HG03520 (cell line): ENCODE data around the gene OIP5.
"Not testable (repeated sequence)": the region's sequence is repeated elsewhere in the genome, so short reads cannot be mapped to it uniquely, and the experiment has no call there.

Experiments used
- ATAC-seq: cut with Tn5 transposase; IDR thresholded peaks from one replicate; pipeline ENCODE4 v1.9.1; 2021; ENCODE audit warnings: mild to moderate bottlenecking, moderate library complexity; ENCODE audit not compliant: unreplicated experiment

The OIP5 gene

GRCh38 chr15:41332194-41333025 lies at the start of gene OIP5, which contains the start of gene NUSAP1:
OIP5 (minus strand) TSS chr15:41332591; CDS start chr15:41332561, 30 bp downstream.
NUSAP1 (plus strand) TSS chr15:41332881; CDS start chr15:41332958, 77 bp downstream.
- peak; percentile 88 for ATAC-seq

GRCh38 chr15:41377978-41378377 lies 45.6 kb upstream of the OIP5 start:
- no peak for ATAC-seq

GRCh38 chr15:41367418-41367817 lies 35.0 kb upstream of the OIP5 start:
- no peak for ATAC-seq

- no peak for ATAC-seq
Observed at GRCh38 chr15:41354371-41354770, 22.0 kb upstream of the OIP5 start.

GRCh38 chr15:41350057-41350717 lies 17.8 kb upstream of the OIP5 start:
- ATAC-seq: no peak

GRCh38 chr15:41347236-41347635 lies 14.8 kb upstream of the OIP5 start:
- ATAC-seq: no peak

GRCh38 chr15:41341519-41341918 lies 9.1 kb upstream of the OIP5 start:
- no peak for ATAC-seq

- ATAC-seq: no peak
Observed at GRCh38 chr15:41340189-41340695, 7.9 kb upstream of the OIP5 start.

- ATAC-seq: no peak
Observed at GRCh38 chr15:41337631-41338522, 5.5 kb upstream of the OIP5 start.

GRCh38 chr15:41337047-41337446 lies 4.7 kb upstream of the OIP5 start:
- ATAC-seq: no peak

GRCh38 chr15:41336549-41336948 lies 4.2 kb upstream of the OIP5 start:
- ATAC-seq: no peak

GRCh38 chr15:41334293-41335120 lies 2.1 kb upstream of the OIP5 start:
- ATAC-seq: no peak

- ATAC-seq: peak; percentile 17
Observed at GRCh38 chr15:41333026-41333562, 703 bp upstream of the OIP5 start.

- no peak for ATAC-seq
Observed at GRCh38 chr15:41331833-41332193, 578 bp downstream of the OIP5 start.

- ATAC-seq: no peak
Observed at GRCh38 chr15:41331281-41331680, 1.1 kb downstream of the OIP5 start.

GRCh38 chr15:41323611-41324010 lies 8.8 kb downstream of the OIP5 start:
- ATAC-seq: no peak

- ATAC-seq: not testable (repeated sequence)
Observed at GRCh38 chr15:41320805-41321330, 11.5 kb downstream of the OIP5 start.

- ATAC-seq: no peak
Observed at GRCh38 chr15:41309226-41309905, 23.0 kb downstream of the OIP5 start.

GRCh38 chr15:41307679-41308078 lies 24.7 kb downstream of the OIP5 start:
- ATAC-seq: no peak
